GM13976 (cell line): ENCODE results near the gene SHROOM2.

Experiments used
- DNase-seq: peaks from one replicate; pipeline ENCODE4 v3.0.0; 2012; ENCODE audit warnings: low spot score
- in situ Hi-C: fragments of 300-500 bp; cut with MboI; formaldehyde crosslinking; loops from one replicate; pipeline ENCODE4 v1.12.0; 2022; ENCODE audit warnings: low sequenced_read_pairs, mixed read lengths, inconsistent platforms; ENCODE audit not compliant: unreplicated experiment
- TF ChIP-seq, protein P1 (sequence below): IDR thresholded peaks from 2 replicates; pipeline ENCODE4 v1.5.1; 2012; ENCODE audit warnings: borderline replicate concordance, mild to moderate bottlenecking; ENCODE audit not compliant: insufficient read depth; ENCODE audit errors: extremely low read depth, missing control alignments, control extremely low read depth

Gene SHROOM2

DNA sequence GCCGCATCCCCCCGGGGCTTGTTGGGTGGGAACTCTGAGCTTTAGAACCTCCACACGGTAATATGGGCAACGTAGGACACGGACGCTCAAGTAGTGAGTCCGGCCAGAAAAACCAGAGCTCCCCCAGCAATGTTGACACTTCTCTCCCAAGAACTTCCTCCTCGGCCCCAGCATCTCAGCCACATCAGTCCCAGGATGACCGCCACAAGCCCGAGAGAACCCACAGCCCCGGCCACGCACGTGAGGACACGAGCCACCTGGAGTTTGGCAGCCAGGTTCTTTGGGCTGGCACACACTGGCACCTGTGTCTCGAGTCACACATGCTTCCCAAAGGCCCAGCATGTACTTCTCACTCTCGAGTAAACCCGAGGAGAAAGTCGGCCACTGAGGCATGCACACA, 197.2 kb downstream of the SHROOM2 start:
- TF ChIP-seq, protein P1, sequence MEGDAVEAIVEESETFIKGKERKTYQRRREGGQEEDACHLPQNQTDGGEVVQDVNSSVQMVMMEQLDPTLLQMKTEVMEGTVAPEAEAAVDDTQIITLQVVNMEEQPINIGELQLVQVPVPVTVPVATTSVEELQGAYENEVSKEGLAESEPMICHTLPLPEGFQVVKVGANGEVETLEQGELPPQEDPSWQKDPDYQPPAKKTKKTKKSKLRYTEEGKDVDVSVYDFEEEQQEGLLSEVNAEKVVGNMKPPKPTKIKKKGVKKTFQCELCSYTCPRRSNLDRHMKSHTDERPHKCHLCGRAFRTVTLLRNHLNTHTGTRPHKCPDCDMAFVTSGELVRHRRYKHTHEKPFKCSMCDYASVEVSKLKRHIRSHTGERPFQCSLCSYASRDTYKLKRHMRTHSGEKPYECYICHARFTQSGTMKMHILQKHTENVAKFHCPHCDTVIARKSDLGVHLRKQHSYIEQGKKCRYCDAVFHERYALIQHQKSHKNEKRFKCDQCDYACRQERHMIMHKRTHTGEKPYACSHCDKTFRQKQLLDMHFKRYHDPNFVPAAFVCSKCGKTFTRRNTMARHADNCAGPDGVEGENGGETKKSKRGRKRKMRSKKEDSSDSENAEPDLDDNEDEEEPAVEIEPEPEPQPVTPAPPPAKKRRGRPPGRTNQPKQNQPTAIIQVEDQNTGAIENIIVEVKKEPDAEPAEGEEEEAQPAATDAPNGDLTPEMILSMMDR: no peak
- in situ Hi-C loops: loop anchor here (10.0 kb wide), 1 partner anchor 99 kb away; no protein-coding TSS in a partner anchor
- no peak for DNase-seq

DNA sequence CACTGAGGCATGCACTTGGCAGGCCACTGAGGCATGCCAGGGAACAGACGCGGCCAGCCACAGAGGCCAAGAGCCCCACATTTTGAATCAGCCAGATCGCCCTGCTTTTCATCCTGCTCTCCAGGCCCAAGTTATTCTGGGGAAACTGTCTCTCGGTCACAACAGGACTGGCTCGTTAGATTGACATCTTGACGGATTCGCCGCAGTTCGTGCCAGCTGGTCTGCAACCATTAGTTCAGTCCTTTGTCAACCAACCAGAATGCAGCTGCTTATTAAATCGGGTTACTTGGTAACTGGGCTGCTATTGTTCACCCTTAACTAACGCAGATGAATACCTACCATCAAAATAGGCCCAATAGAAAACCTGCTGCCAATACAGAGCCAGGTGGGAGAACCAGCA, 197.6 kb downstream of the SHROOM2 start:
- DNase-seq: no peak
- in situ Hi-C loops: loop anchor here (10.0 kb wide), 1 partner anchor 99 kb away; no protein-coding TSS in a partner anchor
- TF ChIP-seq, protein P1: no peak

DNA sequence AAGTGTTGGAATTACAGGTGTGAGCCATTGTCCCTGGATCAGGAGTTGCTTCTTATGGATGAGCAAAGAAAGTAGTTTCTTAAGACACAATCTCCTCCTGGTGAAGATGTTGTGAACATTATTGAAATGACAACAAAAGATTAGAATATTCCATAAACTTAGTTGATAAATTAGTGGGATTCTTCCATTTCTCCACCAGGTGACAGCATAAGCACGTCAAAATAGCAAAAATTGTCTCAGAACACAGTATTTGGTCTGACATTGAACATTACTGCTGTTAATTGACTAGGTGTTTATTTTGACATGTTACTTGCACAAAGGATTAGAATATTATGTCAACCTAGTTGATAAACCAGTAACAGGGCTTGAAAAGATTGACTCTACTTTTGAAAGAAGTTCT, 202.5 kb downstream of the SHROOM2 start:
- TF ChIP-seq, protein P1: no peak
- DNase-seq: no peak
- in situ Hi-C loops: loop anchor here (10.0 kb wide), 1 partner anchor 104 kb away; no protein-coding TSS in a partner anchor

DNA sequence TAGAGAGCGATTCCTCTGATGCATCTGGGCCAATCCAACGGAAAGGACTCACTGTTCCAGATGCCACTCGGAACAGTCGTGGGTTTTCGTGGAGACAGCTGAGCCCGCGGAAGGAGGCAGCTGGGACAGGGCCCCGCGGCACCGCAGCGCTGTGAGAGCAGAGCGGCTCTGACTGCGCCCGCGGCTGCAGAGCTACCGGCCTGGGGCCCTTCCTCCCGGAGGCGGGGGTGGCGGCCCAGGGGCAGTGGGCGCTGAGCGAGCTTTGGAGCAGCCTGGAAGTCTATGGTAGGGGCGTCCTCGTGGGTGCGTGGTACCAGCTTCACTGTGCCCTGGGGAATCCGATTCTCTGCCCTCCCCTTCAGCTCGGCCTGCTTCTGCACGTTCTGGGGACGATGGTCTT, 205.8 kb downstream of the SHROOM2 start:
- TF ChIP-seq, protein P1: no peak
- in situ Hi-C loops: no loop called here
- DNase-seq: no peak

DNA sequence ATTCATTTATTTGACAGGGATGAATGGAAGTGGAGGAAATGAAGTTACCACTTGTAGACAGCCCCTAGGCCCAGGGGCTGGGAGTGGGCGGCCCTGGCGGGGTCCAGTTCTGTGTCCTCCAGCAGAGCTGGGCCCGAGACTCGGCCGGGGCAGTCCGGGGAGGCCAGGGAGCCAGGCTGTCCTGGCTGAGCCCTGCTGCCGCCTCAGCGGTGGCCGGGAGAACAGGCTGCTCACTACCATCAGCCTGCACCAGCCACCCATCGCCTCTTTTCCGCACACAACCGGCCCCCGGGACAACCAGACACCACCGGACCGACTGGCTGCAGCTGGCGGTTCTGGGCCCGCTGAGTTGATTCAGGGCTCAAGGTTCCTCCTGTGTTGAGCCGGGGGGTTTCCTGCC, 206.5 kb downstream of the SHROOM2 start:
- DNase-seq: no peak
- in situ Hi-C loops: no loop called here
- TF ChIP-seq, protein P1: no peak

DNA sequence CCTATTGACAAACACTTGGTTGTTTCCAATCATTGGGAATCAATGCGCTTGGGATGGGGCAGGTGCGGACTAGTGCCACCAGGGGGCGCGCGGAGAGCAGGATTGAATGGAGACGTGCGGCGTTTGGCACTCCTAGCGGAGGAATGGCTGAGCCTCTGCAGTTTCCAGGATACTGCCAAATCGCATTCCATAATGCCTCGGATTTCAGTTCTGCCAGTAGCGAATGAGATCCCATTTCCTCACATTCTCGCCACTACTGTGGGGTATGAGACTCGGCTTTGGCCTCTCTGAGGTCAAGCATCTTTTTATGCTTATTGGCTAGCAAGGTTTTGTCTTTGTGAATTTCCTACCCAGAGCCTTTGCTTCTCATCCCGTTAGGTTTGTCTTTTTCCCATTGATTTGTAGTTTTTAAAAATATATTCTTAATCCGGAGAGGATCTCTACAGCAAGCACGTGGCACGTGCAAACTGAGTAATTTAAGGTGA, 209.7 kb downstream of the SHROOM2 start:
- peak; percentile 74 for DNase-seq
- TF ChIP-seq, protein P1: peak; percentile 91
- in situ Hi-C loops: loop anchor here (5.0 kb wide), 1 partner anchor 121 kb away; no protein-coding TSS in a partner anchor
